ENCODE data around the gene ERICH3. TPM values are rescaled to one million over a fixed set of nuclear protein-coding genes. Genes with fewer than 3 reads are reported as not detected.

Gene ERICH3
- total and polyA plus RNA-seq, 8 donors, result 0.06 to 6.8 (median 3.6) TPM

DNA sequence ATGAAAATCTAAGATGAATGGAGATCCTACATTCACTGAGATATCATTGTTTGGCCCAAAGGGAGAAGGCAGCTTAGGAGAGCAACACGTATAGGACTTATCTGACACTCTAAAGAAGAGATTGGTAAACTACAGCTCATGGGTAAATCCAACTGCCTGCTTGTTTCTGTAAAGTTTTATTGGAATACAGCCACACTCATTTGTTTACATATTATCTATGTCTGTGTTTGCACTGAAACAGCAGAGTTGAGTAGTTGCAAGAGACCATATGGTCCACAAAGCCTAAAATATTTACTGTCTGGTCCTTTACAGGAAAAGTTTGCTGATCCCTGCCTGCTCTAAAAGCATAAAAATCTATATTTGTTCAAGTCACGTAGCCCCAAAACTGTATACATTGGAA, 146.9 kb downstream of the ERICH3 start:
- H3K4me3 ChIP-seq, result no peak overlapping the region
- DNase-seq, result no peak
- TF ChIP-seq, protein P1, sequence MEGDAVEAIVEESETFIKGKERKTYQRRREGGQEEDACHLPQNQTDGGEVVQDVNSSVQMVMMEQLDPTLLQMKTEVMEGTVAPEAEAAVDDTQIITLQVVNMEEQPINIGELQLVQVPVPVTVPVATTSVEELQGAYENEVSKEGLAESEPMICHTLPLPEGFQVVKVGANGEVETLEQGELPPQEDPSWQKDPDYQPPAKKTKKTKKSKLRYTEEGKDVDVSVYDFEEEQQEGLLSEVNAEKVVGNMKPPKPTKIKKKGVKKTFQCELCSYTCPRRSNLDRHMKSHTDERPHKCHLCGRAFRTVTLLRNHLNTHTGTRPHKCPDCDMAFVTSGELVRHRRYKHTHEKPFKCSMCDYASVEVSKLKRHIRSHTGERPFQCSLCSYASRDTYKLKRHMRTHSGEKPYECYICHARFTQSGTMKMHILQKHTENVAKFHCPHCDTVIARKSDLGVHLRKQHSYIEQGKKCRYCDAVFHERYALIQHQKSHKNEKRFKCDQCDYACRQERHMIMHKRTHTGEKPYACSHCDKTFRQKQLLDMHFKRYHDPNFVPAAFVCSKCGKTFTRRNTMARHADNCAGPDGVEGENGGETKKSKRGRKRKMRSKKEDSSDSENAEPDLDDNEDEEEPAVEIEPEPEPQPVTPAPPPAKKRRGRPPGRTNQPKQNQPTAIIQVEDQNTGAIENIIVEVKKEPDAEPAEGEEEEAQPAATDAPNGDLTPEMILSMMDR (IDR thresholded peaks at IDR 0.05), result no peak
- no peaks in the 10 kb centered on the region for H3K36me3 ChIP-seq
- no peak overlapping the region for H3K27ac ChIP-seq
- intact Hi-C loops (cut with DNase I), result no loop called here
- no peaks in the 10 kb centered on the region for H3K27me3 ChIP-seq
- no peaks in the 10 kb centered on the region for H3K4me1 ChIP-seq
- H3K9me3 ChIP-seq, result no peaks in the 10 kb centered on the region
- ATAC-seq, result no peak

DNA sequence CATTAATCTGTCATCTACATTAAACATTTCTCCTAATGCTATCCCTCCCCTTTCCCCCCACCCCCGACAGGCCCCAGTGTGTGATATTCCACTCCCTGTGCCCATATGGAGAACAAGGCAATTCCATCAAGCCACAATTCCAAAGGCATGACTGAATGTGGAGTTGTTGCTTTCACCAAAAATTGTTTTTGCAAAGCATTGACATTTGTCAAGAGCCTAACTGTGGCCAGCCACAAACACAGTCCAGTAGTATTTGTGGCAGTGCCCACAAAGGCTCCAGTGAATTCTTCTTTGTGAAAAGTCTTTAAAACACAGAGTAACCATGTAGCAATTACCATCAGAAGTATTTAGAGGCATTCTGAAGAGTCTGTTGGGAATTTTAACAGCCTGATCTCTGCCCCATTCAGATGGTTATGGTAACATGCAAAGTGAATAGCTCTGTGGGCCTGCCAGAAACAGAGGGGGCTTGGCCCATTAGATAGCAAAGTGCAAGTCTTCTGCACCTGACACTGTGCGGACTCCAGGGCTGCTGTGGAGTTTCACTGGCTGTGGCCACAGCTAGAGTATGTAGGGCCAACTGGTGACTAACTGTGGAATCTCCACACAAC, 149.6 kb downstream of the ERICH3 start:
- no peaks in the 10 kb centered on the region for H3K4me1 ChIP-seq
- TF ChIP-seq, protein P1 (IDR thresholded peaks at IDR 0.05), result no peak
- DNase-seq (no peak), ATAC-seq (no peak)
- H3K27me3 ChIP-seq, result no peaks in the 10 kb centered on the region
- H3K27ac ChIP-seq, result no peak overlapping the region
- H3K4me3 ChIP-seq, result no peak overlapping the region
- intact Hi-C loops (cut with DNase I), result no loop called here
- H3K9me3 ChIP-seq, result no peaks in the 10 kb centered on the region
- no peaks in the 10 kb centered on the region for H3K36me3 ChIP-seq

DNA sequence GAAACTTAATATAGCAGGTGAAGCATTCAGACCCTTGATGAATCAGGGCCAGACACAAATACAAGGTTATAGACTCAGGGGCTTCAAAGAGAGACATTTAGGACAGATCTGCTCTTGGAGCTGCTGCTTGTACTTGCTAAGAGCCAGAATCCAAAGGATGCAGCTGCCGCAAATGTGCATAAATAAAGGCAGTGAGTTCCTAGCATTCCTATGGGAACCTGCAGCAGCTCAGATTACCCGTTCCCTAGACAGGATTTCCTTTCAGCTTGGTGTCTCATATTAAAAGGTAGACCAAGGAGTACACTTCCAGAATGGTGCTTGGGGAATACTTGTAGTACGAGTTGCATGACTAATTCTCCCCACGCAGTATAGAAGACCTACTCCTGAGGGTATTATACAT, 151.4 kb downstream of the ERICH3 start:
- TF ChIP-seq, protein P1 (IDR thresholded peaks at IDR 0.05), result no peak
- Histone ChIP-seq H3K27ac (no peak overlapping the region), H3K4me3 (no peak overlapping the region), H3K27me3 (no peaks in the 10 kb centered on the region), H3K4me1 (no peaks in the 10 kb centered on the region), H3K9me3 (no peaks in the 10 kb centered on the region), H3K36me3 (no peaks in the 10 kb centered on the region)
- intact Hi-C loops (cut with DNase I), result no loop called here
- ATAC-seq, result no peak
- no peak for DNase-seq

Other genes with a start within 250 kb of the ERICH3 start
- gene LRRC53, start 161.2 kb downstream of the ERICH3 start, total RNA-seq, result not detected
- gene LRRC53, start 161.2 kb downstream of the ERICH3 start, polyA plus RNA-seq (ENCODE audit: insufficient read length in 6 of 6), result not detected
- 10 to 100 TPM; 39.5 to 64.2 TPM for gene CRYZ, start 59.3 kb upstream of the ERICH3 start, total RNA-seq
- 10 to 100 TPM; 47.2 to 78.6 (median 62.2) TPM for gene CRYZ, start 59.3 kb upstream of the ERICH3 start, polyA plus RNA-seq (ENCODE audit: insufficient read length in 6 of 6)
- 10 to 100 TPM; 17.8 to 20.2 TPM for gene TYW3, start 59.4 kb upstream of the ERICH3 start, total RNA-seq
- 10 to 100 TPM; 30.9 to 40.7 (median 35.6) TPM for gene TYW3, start 59.4 kb upstream of the ERICH3 start, polyA plus RNA-seq (ENCODE audit: insufficient read length in 6 of 6)

Measured in left lung (tissue), 10 donors.